Measurements from ENCODE around the gene MYF5.

DNA sequence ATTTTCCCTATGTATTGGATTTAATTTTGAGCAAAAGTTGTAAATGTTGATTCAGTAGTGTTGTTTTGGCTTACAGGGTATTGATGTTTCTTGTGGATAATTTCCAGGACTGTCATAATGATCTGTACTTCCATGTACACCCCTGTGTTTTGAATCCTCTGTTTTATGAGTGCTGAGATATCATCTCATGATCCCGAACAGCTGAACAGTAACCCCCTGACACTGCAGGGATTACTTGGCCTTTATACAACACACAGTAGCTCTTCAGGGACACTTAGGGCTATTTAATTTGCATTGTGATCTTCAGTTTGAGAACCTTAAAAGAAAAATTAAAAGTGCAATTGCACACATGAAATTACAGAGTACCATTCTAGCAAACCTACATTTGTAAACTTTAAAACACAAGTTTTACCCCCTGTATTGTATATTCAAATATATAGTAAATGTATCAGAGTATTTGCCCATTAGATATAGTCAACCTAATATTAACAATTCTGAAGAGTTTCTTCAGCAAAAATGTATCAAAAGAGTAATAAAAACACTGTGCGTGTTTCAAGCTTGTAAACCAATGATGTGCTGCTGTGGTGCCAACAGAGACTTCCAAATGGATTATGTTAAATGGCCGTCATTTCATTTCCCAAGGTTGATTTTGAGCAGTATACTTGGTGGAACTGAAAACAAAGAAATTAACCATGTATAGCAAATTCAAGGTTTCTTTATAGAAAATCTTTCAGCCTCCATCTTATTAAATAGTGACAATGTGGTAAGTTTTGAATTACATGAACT lies 37.2 kb upstream of the MYF5 start:
- TF ChIP-seq, protein P1, sequence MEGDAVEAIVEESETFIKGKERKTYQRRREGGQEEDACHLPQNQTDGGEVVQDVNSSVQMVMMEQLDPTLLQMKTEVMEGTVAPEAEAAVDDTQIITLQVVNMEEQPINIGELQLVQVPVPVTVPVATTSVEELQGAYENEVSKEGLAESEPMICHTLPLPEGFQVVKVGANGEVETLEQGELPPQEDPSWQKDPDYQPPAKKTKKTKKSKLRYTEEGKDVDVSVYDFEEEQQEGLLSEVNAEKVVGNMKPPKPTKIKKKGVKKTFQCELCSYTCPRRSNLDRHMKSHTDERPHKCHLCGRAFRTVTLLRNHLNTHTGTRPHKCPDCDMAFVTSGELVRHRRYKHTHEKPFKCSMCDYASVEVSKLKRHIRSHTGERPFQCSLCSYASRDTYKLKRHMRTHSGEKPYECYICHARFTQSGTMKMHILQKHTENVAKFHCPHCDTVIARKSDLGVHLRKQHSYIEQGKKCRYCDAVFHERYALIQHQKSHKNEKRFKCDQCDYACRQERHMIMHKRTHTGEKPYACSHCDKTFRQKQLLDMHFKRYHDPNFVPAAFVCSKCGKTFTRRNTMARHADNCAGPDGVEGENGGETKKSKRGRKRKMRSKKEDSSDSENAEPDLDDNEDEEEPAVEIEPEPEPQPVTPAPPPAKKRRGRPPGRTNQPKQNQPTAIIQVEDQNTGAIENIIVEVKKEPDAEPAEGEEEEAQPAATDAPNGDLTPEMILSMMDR (conservative IDR thresholded peaks at IDR 0.05 in 1 of 2, IDR thresholded peaks at IDR 0.05 in 1 of 2; ENCODE audit: low read depth in 1 of 2, low read length in 2 of 2), result no peak
- TF ChIP-seq EZH2 (IDR thresholded peaks at IDR 0.05; ENCODE audit: low read length, missing control alignments), result no peak
